Ectodermal cell (in vitro differentiated cells): Measurements from ENCODE around the gene CPNE1.

Source experiments
- H3K27ac ChIP-seq: 2 replicates; pipeline ENCODE4 v1.7.0; 2013; ENCODE audit warnings: mild to moderate bottlenecking, low read depth, low read length; ENCODE audit not compliant: insufficient read depth, poor library complexity, severe bottlenecking
- H3K27me3 ChIP-seq: 2 replicates; pipeline ENCODE4 v1.7.0; 2013; ENCODE audit warnings: mild to moderate bottlenecking, low read length; ENCODE audit not compliant: insufficient read depth, control insufficient read depth, poor library complexity, severe bottlenecking
- H3K36me3 ChIP-seq: one replicate; pipeline ENCODE4 v1.7.0; 2013; ENCODE audit warnings: low read length; ENCODE audit not compliant: control insufficient read depth, insufficient read depth
- H3K4me1 ChIP-seq: one replicate; pipeline ENCODE4 v1.7.0; 2013; ENCODE audit warnings: low read length; ENCODE audit not compliant: control insufficient read depth, insufficient read depth
- H3K4me3 ChIP-seq: 2 replicates; pipeline ENCODE4 v1.7.0; 2013; ENCODE audit warnings: low read depth, low read length, control low read depth; ENCODE audit not compliant: insufficient read depth
- H3K9me3 ChIP-seq: 2 replicates; pipeline ENCODE4 v1.7.0; 2013; ENCODE audit warnings: mild to moderate bottlenecking, low read length, moderate library complexity; ENCODE audit not compliant: control insufficient read depth
- WGBS, 2 experiments: methylation state at CpG; one replicate each; pipeline ENCODE4 v1.1.7; 2013; ENCODE audit warnings: missing lambda C conversion rate in 2 of 2; 5-methylcytosine and 5-hydroxymethylcytosine counted together

The CPNE1 gene

DNA sequence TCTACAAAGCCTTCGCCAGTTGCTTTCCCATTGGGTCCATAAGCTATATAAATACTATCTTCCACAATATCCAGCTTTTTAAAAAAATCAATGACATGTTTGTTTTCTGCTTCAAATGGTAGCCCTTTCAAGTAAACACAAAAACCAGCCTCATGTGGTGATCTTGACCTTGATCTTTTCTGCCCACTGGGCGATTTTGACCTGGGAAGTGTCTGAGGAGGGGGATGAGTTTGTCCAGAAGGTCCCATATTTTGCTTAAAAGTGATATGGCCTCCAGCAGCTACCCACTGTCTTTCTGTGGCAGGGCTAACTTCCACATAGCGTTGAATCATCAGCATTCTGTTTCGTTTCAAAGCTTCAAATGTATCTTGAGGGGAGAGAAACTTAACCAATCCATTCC lies 10.8 kb downstream of the CPNE1 start:
- no peak overlapping the region for H3K4me3 ChIP-seq
- no peaks in the 10 kb centered on the region for H3K4me1 ChIP-seq
- 93 to 99% methylated on average over 4 of the region's 4 CpGs for WGBS, 2 experiments
- no peaks in the 10 kb centered on the region for H3K27me3 ChIP-seq
- no peak overlapping the region for H3K27ac ChIP-seq
- no peaks in the 10 kb centered on the region for H3K9me3 ChIP-seq
- H3K36me3 ChIP-seq = peaks cover 16% of the 10 kb centered on the region

DNA sequence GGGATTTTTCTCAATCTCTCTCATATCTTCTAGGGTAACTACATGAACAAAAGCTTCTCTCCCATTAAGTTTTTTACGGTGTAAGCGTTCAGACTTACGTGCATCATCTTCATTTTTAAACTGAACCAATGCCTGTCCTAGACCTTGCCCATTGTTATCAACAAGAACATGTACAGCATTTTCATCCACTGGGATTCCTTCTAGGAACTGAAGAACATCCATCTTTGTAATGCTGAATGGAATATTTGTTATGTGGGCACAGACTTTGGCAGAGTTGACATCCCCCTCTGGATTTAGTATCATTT lies 11.3 kb downstream of the CPNE1 start:
- H3K9me3 ChIP-seq = no peaks in the 10 kb centered on the region
- H3K4me1 ChIP-seq = no peaks in the 10 kb centered on the region
- no peak overlapping the region for H3K4me3 ChIP-seq
- H3K27me3 ChIP-seq = no peaks in the 10 kb centered on the region
- peaks cover 16% of the 10 kb centered on the region for H3K36me3 ChIP-seq
- no peak overlapping the region for H3K27ac ChIP-seq
- WGBS, 2 experiments = 93 to 98% methylated on average over 3 of the region's 3 CpGs

- 95 to 96% methylated on average over 13 of the region's 13 CpGs for WGBS, 2 experiments
- Histone ChIP-seq H3K36me3 (peaks cover 16% of the 10 kb centered on the region), H3K9me3 (no peaks in the 10 kb centered on the region)
Measured at GRCh38 chr20:35652641-35653429, 11.9 kb downstream of the CPNE1 start.

DNA sequence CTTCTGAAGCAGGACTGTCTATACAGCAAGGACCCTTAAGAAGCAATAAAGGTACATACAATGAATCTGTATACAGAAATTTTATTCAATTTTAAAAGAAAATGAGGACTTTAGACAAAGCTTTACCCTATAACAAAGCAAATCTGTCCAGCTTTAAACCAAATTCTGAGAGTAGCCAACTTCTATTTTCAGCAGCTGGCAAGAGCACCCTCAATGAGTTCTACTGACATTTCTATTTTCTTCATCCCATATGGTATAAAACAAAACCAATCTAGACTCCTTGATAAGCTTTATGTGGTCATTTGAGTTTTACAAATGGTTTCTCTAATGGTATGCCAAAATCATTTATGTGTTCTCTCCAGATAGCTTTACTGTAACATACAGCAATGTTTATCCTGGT lies 12.7 kb downstream of the CPNE1 start:
- peaks cover 16% of the 10 kb centered on the region for H3K36me3 ChIP-seq
- no peaks in the 10 kb centered on the region for H3K9me3 ChIP-seq
- H3K4me1 ChIP-seq = no peaks in the 10 kb centered on the region
- no peaks in the 10 kb centered on the region for H3K27me3 ChIP-seq
- no peak overlapping the region for H3K4me3 ChIP-seq
- no peak overlapping the region for H3K27ac ChIP-seq

More at GRCh38 chr20:35652641-35653429, 11.9 kb downstream of the CPNE1 start:
- H3K4me1 ChIP-seq = no peaks in the 10 kb centered on the region
- no peak overlapping the region for H3K27ac ChIP-seq
- no peaks in the 10 kb centered on the region for H3K27me3 ChIP-seq
- no peak overlapping the region for H3K4me3 ChIP-seq

- whole genome bisulfite sequencing, 2 experiments = 97% methylated on average over 3 of the region's 3 CpGs; no CpG with 5 or more reads in 1 of the 2 experiments
- H3K36me3 ChIP-seq = peaks cover 16% of the 10 kb centered on the region
Measured at GRCh38 chr20:35650632-35651031, 14.1 kb downstream of the CPNE1 start.

DNA sequence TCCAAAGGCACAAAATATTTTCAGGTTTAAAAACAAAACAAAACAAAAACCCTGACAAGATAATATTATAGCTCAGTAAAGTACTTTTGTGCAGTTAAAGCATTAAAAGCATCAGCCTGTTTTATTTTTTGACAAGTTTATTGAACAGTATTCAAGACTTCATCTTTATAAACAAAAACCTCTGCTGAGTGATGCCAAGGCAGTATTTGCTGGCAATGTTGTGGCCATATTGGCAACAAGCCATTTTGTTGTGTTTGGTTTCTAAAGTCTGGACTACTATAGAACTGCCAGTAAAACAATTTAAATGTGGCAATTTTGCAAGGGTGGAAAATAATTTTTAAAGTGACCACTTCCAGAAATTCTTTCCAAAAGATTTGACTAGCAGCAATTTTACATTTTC lies 15.9 kb downstream of the CPNE1 start:
- Histone ChIP-seq H3K27ac (no peak overlapping the region), H3K36me3 (peaks cover 9% of the 10 kb centered on the region), H3K27me3 (no peaks in the 10 kb centered on the region), H3K9me3 (no peaks in the 10 kb centered on the region), H3K4me1 (no peaks in the 10 kb centered on the region), H3K4me3 (no peak overlapping the region)

More at GRCh38 chr20:35650632-35651031, 14.1 kb downstream of the CPNE1 start:
- H3K4me3 ChIP-seq = no peak overlapping the region
- no peaks in the 10 kb centered on the region for H3K9me3 ChIP-seq
- H3K27ac ChIP-seq = no peak overlapping the region
- H3K4me1 ChIP-seq = no peaks in the 10 kb centered on the region
- H3K27me3 ChIP-seq = no peaks in the 10 kb centered on the region

- Histone ChIP-seq H3K36me3 (no peaks in the 10 kb centered on the region), H3K27ac (no peak overlapping the region), H3K4me1 (no peaks in the 10 kb centered on the region), H3K27me3 (no peaks in the 10 kb centered on the region), H3K4me3 (no peak overlapping the region), H3K9me3 (no peaks in the 10 kb centered on the region)
- 93 to 94% methylated on average over 2 of the region's 2 CpGs for WGBS, 2 experiments
Measured at GRCh38 chr20:35644806-35645205, 19.9 kb downstream of the CPNE1 start.

- H3K27me3 ChIP-seq = no peaks in the 10 kb centered on the region
- WGBS, 2 experiments = 94% methylated on average over 7 of the region's 7 CpGs
- no peak overlapping the region for H3K27ac ChIP-seq
- H3K4me3 ChIP-seq = no peak overlapping the region
- no peaks in the 10 kb centered on the region for H3K9me3 ChIP-seq
- no peaks in the 10 kb centered on the region for H3K4me1 ChIP-seq
- no peaks in the 10 kb centered on the region for H3K36me3 ChIP-seq
Measured at GRCh38 chr20:35643045-35643444, 21.7 kb downstream of the CPNE1 start.

GRCh38 chr20:35641743-35642142 lies 23.0 kb downstream of the CPNE1 start:
- WGBS, 2 experiments = 96% methylated on average over 4 of the region's 4 CpGs
- Histone ChIP-seq H3K4me3 (no peak overlapping the region), H3K27me3 (no peaks in the 10 kb centered on the region), H3K9me3 (no peaks in the 10 kb centered on the region), H3K4me1 (no peaks in the 10 kb centered on the region), H3K27ac (no peak overlapping the region), H3K36me3 (no peaks in the 10 kb centered on the region)

DNA sequence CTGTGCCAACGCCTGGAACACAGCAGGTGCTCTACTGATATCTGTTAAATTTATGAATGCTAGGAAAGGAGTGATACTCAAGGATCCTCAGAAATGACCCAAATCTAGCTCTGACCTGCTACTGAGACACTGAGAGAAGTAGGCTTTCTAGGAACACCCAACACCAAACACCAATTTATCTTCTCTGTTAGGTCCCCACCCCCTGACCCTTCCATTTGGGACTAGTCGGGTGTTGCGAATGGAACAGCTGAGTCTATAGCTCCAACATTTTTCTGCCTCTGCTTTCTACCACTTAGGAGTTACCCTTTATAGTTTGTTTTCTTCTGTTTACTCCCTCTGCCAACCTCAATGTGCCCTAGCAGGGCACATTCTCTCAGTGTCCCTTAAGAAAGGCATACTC lies 24.0 kb downstream of the CPNE1 start:
- 93 to 95% methylated on average over 3 of the region's 3 CpGs for WGBS, 2 experiments
- Histone ChIP-seq H3K36me3 (no peaks in the 10 kb centered on the region), H3K4me3 (no peak overlapping the region), H3K27me3 (no peaks in the 10 kb centered on the region), H3K4me1 (no peaks in the 10 kb centered on the region), H3K27ac (no peak overlapping the region), H3K9me3 (no peaks in the 10 kb centered on the region)

DNA sequence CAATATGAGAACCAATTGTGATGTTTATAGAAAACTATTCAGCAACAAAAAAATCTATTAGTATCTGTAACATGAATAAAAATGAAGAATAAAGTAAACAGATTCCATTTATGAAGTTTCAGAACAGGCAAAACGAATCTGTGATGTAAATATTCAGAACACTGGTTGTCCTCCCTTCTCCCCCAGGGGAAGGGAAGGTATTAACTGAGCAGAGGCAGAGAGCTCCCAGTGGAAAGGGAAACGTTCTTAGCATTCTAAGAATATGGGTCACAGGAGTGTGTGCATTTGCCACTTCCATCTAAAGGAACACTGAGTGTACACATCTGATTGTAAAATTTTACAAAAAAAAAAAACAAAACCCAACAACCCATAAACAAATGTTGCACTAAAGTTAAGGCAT lies 25.9 kb downstream of the CPNE1 start:
- Histone ChIP-seq H3K4me1 (no peaks in the 10 kb centered on the region), H3K27me3 (no peaks in the 10 kb centered on the region), H3K9me3 (no peaks in the 10 kb centered on the region), H3K4me3 (no peak overlapping the region), H3K27ac (no peak overlapping the region), H3K36me3 (no peaks in the 10 kb centered on the region)
- WGBS, 2 experiments = 85 to 94% methylated on average over 2 of the region's 2 CpGs
